Activated CD4-positive, alpha-beta T cell treated with anti-CD3 and anti-CD28 coated beads, Interleukin-2, amount 50 U/mL, for 1 hour (primary cell): Measurements from ENCODE around the gene TTF2.
"Not testable (repeated sequence)": the region's sequence is repeated elsewhere in the genome, so short reads cannot be mapped to it uniquely, and the experiment has no call there.

Experiments used
- DNase-seq: peaks from one replicate; pipeline ENCODE4 v3.0.0-alpha.2; 2020

Gene TTF2

GRCh38 chr1:117122330-117123025 lies 62.4 kb downstream of the TTF2 start:
- DNase-seq: no peak

GRCh38 chr1:117123274-117123673 lies 63.1 kb downstream of the TTF2 start:
- no peak for DNase-seq

- DNase-seq: no peak
These were observed 64.5 kb downstream of the TTF2 start for GRCh38 chr1:117124661-117125060.

GRCh38 chr1:117127795-117128194 lies 67.7 kb downstream of the TTF2 start:
- DNase-seq: no peak

- DNase-seq: no peak
These were observed 68.4 kb downstream of the TTF2 start for GRCh38 chr1:117128323-117129079.

- no peak for DNase-seq
These were observed 70.4 kb downstream of the TTF2 start for GRCh38 chr1:117130526-117130925.

GRCh38 chr1:117135329-117135728 lies 75.2 kb downstream of the TTF2 start:
- DNase-seq: no peak

GRCh38 chr1:117136749-117137148 lies 76.6 kb downstream of the TTF2 start:
- no peak for DNase-seq

- no peak for DNase-seq
These were observed 77.2 kb downstream of the TTF2 start for GRCh38 chr1:117137281-117137855.

GRCh38 chr1:117138106-117138505 lies 78.0 kb downstream of the TTF2 start:
- no peak for DNase-seq

- DNase-seq: no peak
These were observed 78.4 kb downstream of the TTF2 start for GRCh38 chr1:117138561-117138960.

GRCh38 chr1:117142200-117142599 lies 82.1 kb downstream of the TTF2 start:
- no peak for DNase-seq

- no peak for DNase-seq
These were observed 83.0 kb downstream of the TTF2 start for GRCh38 chr1:117143172-117143571.

GRCh38 chr1:117143871-117144270 lies 83.7 kb downstream of the TTF2 start:
- no peak for DNase-seq

- DNase-seq: no peak
These were observed 85.9 kb downstream of the TTF2 start for GRCh38 chr1:117146072-117146471.

GRCh38 chr1:117146575-117147340 lies 86.6 kb downstream of the TTF2 start:
- DNase-seq: no peak

- DNase-seq: no peak
These were observed 87.3 kb downstream of the TTF2 start for GRCh38 chr1:117147341-117147831.

GRCh38 chr1:117147856-117148588 lies 87.9 kb downstream of the TTF2 start:
- DNase-seq: no peak

GRCh38 chr1:117150316-117150715 lies 90.2 kb downstream of the TTF2 start:
- no peak for DNase-seq

- DNase-seq: not testable (repeated sequence)
These were observed 91.2 kb downstream of the TTF2 start for GRCh38 chr1:117151305-117151704.
